Measurements from ENCODE around the gene HSPA5. TPM values are rescaled to one million over a fixed set of nuclear protein-coding genes. Genes with fewer than 3 reads are reported as not detected.

Gene HSPA5
- total RNA-seq = 130 and 137 TPM in 2 replicates

GRCh38 chr9:125241000-125241862 lies at the start of gene HSPA5:
Gene HSPA5, minus strand, starts transcription at chr9:125241343. Its CDS starts 217 bp downstream, at chr9:125241126.

GRCh38 chr9:125261501-125262293 lies 20.6 kb upstream of the HSPA5 start, which contains the start of gene GAPVD1:
Gene GAPVD1, plus strand, starts transcription at chr9:125261826. Its CDS starts 37,096 bp downstream, at chr9:125298922.

DNA sequence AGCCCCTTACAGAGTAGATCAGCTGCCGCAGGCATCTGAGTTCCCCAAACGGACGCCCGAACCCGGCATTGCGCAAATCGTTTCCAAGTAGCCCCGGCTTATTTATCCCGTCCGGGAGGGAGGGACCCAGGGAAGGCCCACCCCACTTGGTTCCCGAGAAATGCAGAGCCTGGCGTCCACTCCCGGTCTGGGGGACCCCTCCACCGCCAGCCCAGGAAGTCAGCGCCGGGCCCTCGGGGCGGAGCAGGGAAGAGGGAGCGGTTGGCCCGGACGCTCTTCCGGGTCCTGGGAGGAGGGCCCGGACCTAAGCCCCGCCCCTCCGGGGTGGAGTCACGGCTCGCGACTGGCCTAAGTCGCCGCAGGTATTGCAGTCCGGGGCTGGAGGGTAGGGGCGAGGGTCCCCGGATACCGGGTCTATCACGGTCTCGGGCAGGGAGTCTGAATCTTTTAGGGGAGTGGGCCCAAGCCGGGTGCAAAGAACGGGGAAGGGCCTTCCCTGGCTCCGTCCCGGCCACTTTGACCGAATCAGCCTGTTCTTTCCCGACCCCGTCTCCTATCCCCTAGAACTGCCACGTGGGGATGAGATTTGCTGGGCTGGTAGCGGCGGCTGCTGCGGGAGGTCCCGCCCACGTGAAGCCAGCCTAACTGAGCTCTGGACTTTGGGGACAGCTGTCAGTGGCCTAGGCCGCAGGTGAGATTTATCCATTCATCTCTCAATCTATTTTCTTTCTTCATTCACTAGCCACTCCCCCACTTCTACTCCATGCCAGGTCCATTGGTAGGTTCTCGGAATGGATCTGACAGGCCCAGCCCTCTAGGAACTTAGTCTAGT lies 40.7 kb downstream of the HSPA5 start, which contains the start of gene RABEPK:
Gene RABEPK, plus strand, starts transcription at position 327 of the 832 bp plus-strand sequence. CDS start 2,472 bp downstream, outside the sequence.

DNA sequence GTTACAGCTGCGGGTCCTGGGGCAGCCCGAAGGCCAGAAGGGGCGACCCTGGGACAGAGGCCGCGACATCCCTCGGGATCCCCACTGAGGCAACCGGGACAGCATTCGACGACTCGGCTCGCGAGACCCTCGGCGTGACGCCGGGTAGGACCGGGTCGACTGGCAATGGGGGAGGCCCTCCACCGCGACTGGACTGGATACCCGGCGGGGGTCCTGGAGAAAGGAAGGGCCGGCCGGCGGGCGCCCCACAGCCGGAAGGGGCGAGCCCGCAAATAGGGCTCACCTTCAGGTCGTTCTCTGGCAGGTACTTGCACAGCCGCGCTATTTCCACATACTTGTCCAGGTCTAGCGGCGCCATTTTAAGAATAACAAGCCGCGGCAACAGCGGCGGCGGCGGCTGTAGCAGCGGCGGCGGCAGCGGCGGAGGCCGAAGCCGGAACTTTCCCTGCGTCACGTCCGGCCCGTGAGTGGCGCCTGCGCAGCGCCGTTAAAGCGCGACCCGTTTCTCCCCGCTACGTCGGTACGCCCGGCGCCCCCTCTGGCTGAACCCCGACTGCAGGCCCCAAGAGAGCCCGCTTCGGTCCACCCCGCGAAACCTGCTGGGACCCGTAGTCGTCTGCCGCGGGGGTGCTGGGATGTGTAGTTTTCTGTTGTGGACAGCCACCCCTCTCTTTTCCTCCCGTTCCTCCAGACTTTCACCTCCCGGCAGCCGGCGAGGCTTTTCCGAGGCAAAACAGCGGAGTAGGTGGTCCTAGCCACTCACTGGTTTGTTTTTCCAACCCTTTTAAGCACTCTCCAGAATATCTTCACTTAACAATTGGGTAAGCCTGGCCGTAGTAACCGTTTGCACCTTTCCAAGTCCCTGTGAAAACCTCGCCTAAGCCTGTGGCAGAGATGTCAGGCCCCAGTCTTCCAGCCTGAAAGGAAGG lies 51.5 kb downstream of the HSPA5 start, which contains the start of gene PPP6C:
Gene PPP6C, minus strand, starts transcription at position 443 of the 929 bp plus-strand sequence. Its CDS starts 85 bp downstream, at position 358.

Small RNAs within 50 kb of the gene (small RNA-seq; reads per million reads assigned to genes)
- not detected for gene AL354710.1

Other genes with a start within 250 kb of the HSPA5 start
- 8.5 and 9.4 TPM in 2 replicates for gene SCAI, start 97.8 kb downstream of the HSPA5 start, total RNA-seq
- gene PPP6C, start 51.5 kb downstream of the HSPA5 start, total RNA-seq = 41.2 and 43.4 TPM in 2 replicates
- 22.2 and 26.5 TPM in 2 replicates for gene RABEPK, start 40.8 kb downstream of the HSPA5 start, total RNA-seq
- gene GAPVD1, start 20.5 kb upstream of the HSPA5 start, total RNA-seq = 60.1 and 78.0 TPM in 2 replicates

Measured in vein endothelial cell (primary cell).